ENCODE data around the gene PKNOX2.

PKNOX2 gene

GRCh38 chr11:125328225-125328580, 163.7 kb downstream of the PKNOX2 start:
- no peak overlapping the region for H3K4me3 ChIP-seq (ENCODE audit: low read depth in 1 of 2, low read length in 1 of 2)

GRCh38 chr11:125329786-125330185, 165.2 kb downstream of the PKNOX2 start:
- no peaks in the 10 kb centered on the region for H3K36me3 ChIP-seq
- H3K4me3 ChIP-seq (ENCODE audit: low read depth in 1 of 2, low read length in 1 of 2), result no peak overlapping the region
- peaks cover 27% of the 10 kb centered on the region for H3K27me3 ChIP-seq
- no peak overlapping the region for H3K27ac ChIP-seq
- no peak for TF ChIP-seq CTCF (IDR thresholded peaks at IDR 0.05)
- H3K4me1 ChIP-seq (ENCODE audit: control insufficient read depth in 1 of 2, insufficient read depth in 1 of 2, low read depth in 1 of 2, low read length in 1 of 2), result no peaks in the 10 kb centered on the region
- H3K9me3 ChIP-seq, result no peaks in the 10 kb centered on the region

More at GRCh38 chr11:125328225-125328580, 163.7 kb downstream of the PKNOX2 start:
- Histone ChIP-seq H3K4me1 (ENCODE audit: control insufficient read depth in 1 of 2, insufficient read depth in 1 of 2, low read depth in 1 of 2, low read length in 1 of 2) (no peaks in the 10 kb centered on the region), H3K36me3 (no peaks in the 10 kb centered on the region), H3K9me3 (no peaks in the 10 kb centered on the region), H3K27ac (no peak overlapping the region), H3K27me3 (peaks cover 34% of the 10 kb centered on the region)
- TF ChIP-seq CTCF (IDR thresholded peaks at IDR 0.05), result no peak

GRCh38 chr11:125330462-125331325, 166.1 kb downstream of the PKNOX2 start:
- H3K27ac ChIP-seq, result no peak overlapping the region
- no peak overlapping the region for H3K4me3 ChIP-seq (ENCODE audit: low read depth in 1 of 2, low read length in 1 of 2)
- peaks cover 27% of the 10 kb centered on the region for H3K27me3 ChIP-seq
- H3K4me1 ChIP-seq (ENCODE audit: control insufficient read depth in 1 of 2, insufficient read depth in 1 of 2, low read depth in 1 of 2, low read length in 1 of 2), result no peaks in the 10 kb centered on the region
- H3K36me3 ChIP-seq, result no peaks in the 10 kb centered on the region
- TF ChIP-seq CTCF (IDR thresholded peaks at IDR 0.05), result no peak
- H3K9me3 ChIP-seq, result no peaks in the 10 kb centered on the region

GRCh38 chr11:125331357-125332035, 166.9 kb downstream of the PKNOX2 start:
- Histone ChIP-seq H3K9me3 (no peaks in the 10 kb centered on the region), H3K4me1 (ENCODE audit: control insufficient read depth in 1 of 2, insufficient read depth in 1 of 2, low read depth in 1 of 2, low read length in 1 of 2) (no peaks in the 10 kb centered on the region), H3K4me3 (ENCODE audit: low read depth in 1 of 2, low read length in 1 of 2) (no peak overlapping the region), H3K27me3 (peaks cover 27% of the 10 kb centered on the region), H3K27ac (no peak overlapping the region), H3K36me3 (no peaks in the 10 kb centered on the region)
- no peak for TF ChIP-seq CTCF (IDR thresholded peaks at IDR 0.05)

- no peak for TF ChIP-seq CTCF (IDR thresholded peaks at IDR 0.05)
- Histone ChIP-seq H3K27me3 (peaks cover 27% of the 10 kb centered on the region), H3K4me1 (ENCODE audit: control insufficient read depth in 1 of 2, insufficient read depth in 1 of 2, low read depth in 1 of 2, low read length in 1 of 2) (no peaks in the 10 kb centered on the region), H3K36me3 (no peaks in the 10 kb centered on the region), H3K27ac (no peak overlapping the region), H3K4me3 (ENCODE audit: low read depth in 1 of 2, low read length in 1 of 2) (no peak overlapping the region), H3K9me3 (no peaks in the 10 kb centered on the region)
These were observed 168.3 kb downstream of the PKNOX2 start for GRCh38 chr11:125332821-125333220.
